ENCODE data around the gene IQCK. TPM values are rescaled to one million over a fixed set of nuclear protein-coding genes. Genes with fewer than 3 reads are reported as not detected.
A peak's percentile ranks its signal among the peaks of the same experiment; 100 is the strongest.

IQCK gene
- polyA plus RNA-seq, 2 of the 4 experiments (the other 2 are of a cell fraction): 10.3 to 15.6 TPM

- no peak overlapping the region for H3K4me3 ChIP-seq
- H3K9me3 ChIP-seq: no peaks in the 10 kb centered on the region
- FAIRE-seq (no peak), DNase-seq (ENCODE audit: low read depth in 1 of 2, low spot score in 1 of 2) (peak in 1 of 2 experiments; percentile 28), ATAC-seq (no peak)
- POLR2A ChIA-PET: interaction anchor here (0.9 kb wide), 1 partner anchor 180 kb away, joined by 4 read pairs; the partner anchor contains the start of gene GPRC5B
- no peak for TF ChIP-seq ATOH8 (CRISPR knock-in tag; IDR thresholded peaks at IDR 0.05; ENCODE audit: low read depth)
- no peak for TF ChIP-seq FOSL2 (IDR thresholded peaks at IDR 0.05)
- peak; percentile 59 for TF ChIP-seq FOSL2 (CRISPR knock-in tag; IDR thresholded peaks at IDR 0.05)
- CTCF ChIA-PET: interaction anchor here (1.0 to 2.6 kb wide), 4 partner anchors 10 to 104 kb away, joined by 3 to 7 read pairs (median 4); partner anchors contain the start of genes IQCK and KNOP1
- WGBS (ENCODE audit: missing lambda C conversion rate): 88% methylated on average over 18 of the region's 18 CpGs
- no peak overlapping the region for H3K4me2 ChIP-seq
- peaks cover 39% of the 10 kb centered on the region for H3K4me1 ChIP-seq
- H3K27ac ChIP-seq: peak overlapping the region in 1 of 2 experiments; percentile 37; a peak in 3 of 6 replicates
These were observed 13.5 kb upstream of the IQCK start for GRCh38 chr16:19704321-19705145.

GRCh38 chr16:19705146-19705501, 12.9 kb upstream of the IQCK start:
- Histone ChIP-seq H3K27ac (peak overlapping the region in 1 of 2 experiments; percentile 37; a peak in 2 of 6 replicates), H3K4me1 (peaks cover 34% of the 10 kb centered on the region), H3K4me3 (no peak overlapping the region), H3K4me2 (no peak overlapping the region), H3K9me3 (no peaks in the 10 kb centered on the region)
- ChIA-PET CTCF (interaction anchor here (0.6 to 2.6 kb wide), 3 partner anchors 13 to 181 kb away, joined by 3 to 7 read pairs (median 4); partner anchors contain the start of genes IQCK and KNOP1), POLR2A (interaction anchor here (0.9 kb wide), 1 partner anchor 180 kb away, joined by 4 read pairs; the partner anchor contains the start of gene GPRC5B)
- no peak for FAIRE-seq
- ATAC-seq: no peak
- TF ChIP-seq RFX5 (IDR thresholded peaks at IDR 0.05) (no peak), ZFP36 (IDR thresholded peaks at IDR 0.05; ENCODE audit: borderline replicate concordance, partially characterized antibody) (no peak), SREBF2 (IDR thresholded peaks at IDR 0.05) (no peak), CHD4 (IDR thresholded peaks at IDR 0.05; ENCODE audit: borderline replicate concordance) (no peak), FOSL2 (IDR thresholded peaks at IDR 0.05) (no peak), FOSL2 (CRISPR knock-in tag; IDR thresholded peaks at IDR 0.05) (no peak), HMGXB4 (CRISPR knock-in tag; IDR thresholded peaks at IDR 0.05; ENCODE audit: borderline replicate concordance) (no peak), CBX2 (IDR thresholded peaks at IDR 0.05; ENCODE audit: borderline replicate concordance, low read depth) (no peak), POLR2A (IDR thresholded peaks at IDR 0.05; ENCODE audit: low read length) (no peak), MAX (IDR thresholded peaks at IDR 0.05) (no peak), RNF2 (IDR thresholded peaks at IDR 0.05; ENCODE audit: borderline replicate concordance, low read depth) (no peak), TP53 (CRISPR knock-in tag; IDR thresholded peaks at IDR 0.05) (no peak), RCOR1 (IDR thresholded peaks at IDR 0.05; ENCODE audit: low read depth, low read length) (no peak), HEYL (CRISPR knock-in tag; IDR thresholded peaks at IDR 0.05) (no peak), ZSCAN20 (CRISPR knock-in tag; IDR thresholded peaks at IDR 0.05) (no peak), CEBPB (IDR thresholded peaks at IDR 0.05) (no peak), NR3C1 (IDR thresholded peaks at IDR 0.05) (no peak), JUNB (IDR thresholded peaks at IDR 0.05) (no peak), CTCF (IDR thresholded peaks at IDR 0.05) (no peak)
- 91% methylated on average over 8 of the region's 8 CpGs for whole genome bisulfite sequencing (ENCODE audit: missing lambda C conversion rate)
- DNase-seq (ENCODE audit: low read depth in 1 of 2, low spot score in 1 of 2): no peak

Measured in A549 (cell line).